ENCODE data around the gene NUTM2F. TPM values are rescaled to one million over a fixed set of nuclear protein-coding genes. Genes with fewer than 3 reads are reported as not detected.

Gene NUTM2F
- total RNA-seq, 1 experiment from 2014 or later = 0.15 TPM

DNA sequence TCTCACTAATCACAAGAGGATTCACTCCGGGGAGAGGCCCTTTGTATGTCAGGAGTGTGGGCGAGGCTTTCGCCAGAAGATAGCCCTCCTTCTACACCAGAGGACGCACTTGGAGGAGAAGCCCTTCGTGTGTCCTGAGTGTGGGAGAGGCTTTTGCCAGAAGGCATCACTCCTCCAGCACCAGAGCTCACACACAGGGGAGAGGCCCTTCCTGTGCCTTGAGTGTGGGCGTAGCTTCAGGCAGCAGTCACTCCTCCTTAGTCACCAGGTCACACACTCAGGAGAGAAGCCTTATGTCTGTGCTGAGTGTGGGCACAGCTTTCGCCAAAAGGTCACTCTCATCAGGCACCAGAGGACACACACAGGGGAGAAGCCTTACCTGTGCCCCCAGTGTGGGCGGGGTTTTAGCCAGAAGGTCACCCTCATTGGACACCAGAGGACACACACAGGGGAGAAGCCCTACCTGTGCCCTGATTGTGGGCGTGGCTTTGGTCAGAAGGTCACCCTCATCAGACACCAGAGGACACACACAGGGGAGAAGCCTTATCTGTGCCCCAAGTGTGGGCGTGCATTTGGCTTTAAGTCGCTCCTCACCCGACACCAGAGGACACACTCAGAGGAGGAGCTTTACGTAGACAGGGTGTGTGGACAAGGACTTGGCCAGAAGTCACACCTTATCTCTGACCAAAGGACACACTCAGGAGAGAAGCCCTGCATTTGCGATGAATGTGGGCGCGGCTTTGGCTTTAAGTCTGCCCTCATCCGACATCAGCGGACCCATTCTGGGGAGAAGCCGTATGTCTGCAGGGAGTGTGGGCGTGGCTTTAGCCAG, 27.8 kb downstream of the NUTM2F start:
- Mint-ChIP-seq H3K36me3 (peaks cover 12% of the 10 kb centered on the region), H3K4me1 (0 out of 2 replicates have a peak, but pooled peaks cover 3% of the 10 kb centered on the region), H3K27ac (no peak overlapping the region), H3K4me3 (no peak overlapping the region), H3K9me3 (no peaks in the 10 kb centered on the region; the same call in 1 of the 2 replicates), H3K27me3 (ENCODE audit: low read depth) (no peaks in the 10 kb centered on the region)
- POLR2A ChIA-PET = no interaction called here
- DNase-seq (ENCODE audit: low spot score) (no peak), ATAC-seq (peak; percentile 36; the same call in 1 of the 2 replicates)
- CTCF ChIA-PET = no interaction called here
- TF ChIP-seq HMGA2 (CRISPR knock-in tag; IDR thresholded peaks at IDR 0.05) = no peak
- TF ChIP-seq ATF1 (CRISPR knock-in tag; IDR thresholded peaks at IDR 0.05) = no peak
- TF ChIP-seq FOXK1 (CRISPR knock-in tag; IDR thresholded peaks at IDR 0.05) = no peak
- TF ChIP-seq, protein P1, sequence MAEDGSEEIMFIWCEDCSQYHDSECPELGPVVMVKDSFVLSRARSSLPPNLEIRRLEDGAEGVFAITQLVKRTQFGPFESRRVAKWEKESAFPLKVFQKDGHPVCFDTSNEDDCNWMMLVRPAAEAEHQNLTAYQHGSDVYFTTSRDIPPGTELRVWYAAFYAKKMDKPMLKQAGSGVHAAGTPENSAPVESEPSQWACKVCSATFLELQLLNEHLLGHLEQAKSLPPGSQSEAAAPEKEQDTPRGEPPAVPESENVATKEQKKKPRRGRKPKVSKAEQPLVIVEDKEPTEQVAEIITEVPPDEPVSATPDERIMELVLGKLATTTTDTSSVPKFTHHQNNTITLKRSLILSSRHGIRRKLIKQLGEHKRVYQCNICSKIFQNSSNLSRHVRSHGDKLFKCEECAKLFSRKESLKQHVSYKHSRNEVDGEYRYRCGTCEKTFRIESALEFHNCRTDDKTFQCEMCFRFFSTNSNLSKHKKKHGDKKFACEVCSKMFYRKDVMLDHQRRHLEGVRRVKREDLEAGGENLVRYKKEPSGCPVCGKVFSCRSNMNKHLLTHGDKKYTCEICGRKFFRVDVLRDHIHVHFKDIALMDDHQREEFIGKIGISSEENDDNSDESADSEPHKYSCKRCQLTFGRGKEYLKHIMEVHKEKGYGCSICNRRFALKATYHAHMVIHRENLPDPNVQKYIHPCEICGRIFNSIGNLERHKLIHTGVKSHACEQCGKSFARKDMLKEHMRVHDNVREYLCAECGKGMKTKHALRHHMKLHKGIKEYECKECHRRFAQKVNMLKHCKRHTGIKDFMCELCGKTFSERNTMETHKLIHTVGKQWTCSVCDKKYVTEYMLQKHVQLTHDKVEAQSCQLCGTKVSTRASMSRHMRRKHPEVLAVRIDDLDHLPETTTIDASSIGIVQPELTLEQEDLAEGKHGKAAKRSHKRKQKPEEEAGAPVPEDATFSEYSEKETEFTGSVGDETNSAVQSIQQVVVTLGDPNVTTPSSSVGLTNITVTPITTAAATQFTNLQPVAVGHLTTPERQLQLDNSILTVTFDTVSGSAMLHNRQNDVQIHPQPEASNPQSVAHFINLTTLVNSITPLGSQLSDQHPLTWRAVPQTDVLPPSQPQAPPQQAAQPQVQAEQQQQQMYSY (CRISPR knock-in tag; IDR thresholded peaks at IDR 0.05) = no peak
- no peak for TF ChIP-seq NFE2L1 (CRISPR knock-in tag; IDR thresholded peaks at IDR 0.05)
- TF ChIP-seq, protein P2, sequence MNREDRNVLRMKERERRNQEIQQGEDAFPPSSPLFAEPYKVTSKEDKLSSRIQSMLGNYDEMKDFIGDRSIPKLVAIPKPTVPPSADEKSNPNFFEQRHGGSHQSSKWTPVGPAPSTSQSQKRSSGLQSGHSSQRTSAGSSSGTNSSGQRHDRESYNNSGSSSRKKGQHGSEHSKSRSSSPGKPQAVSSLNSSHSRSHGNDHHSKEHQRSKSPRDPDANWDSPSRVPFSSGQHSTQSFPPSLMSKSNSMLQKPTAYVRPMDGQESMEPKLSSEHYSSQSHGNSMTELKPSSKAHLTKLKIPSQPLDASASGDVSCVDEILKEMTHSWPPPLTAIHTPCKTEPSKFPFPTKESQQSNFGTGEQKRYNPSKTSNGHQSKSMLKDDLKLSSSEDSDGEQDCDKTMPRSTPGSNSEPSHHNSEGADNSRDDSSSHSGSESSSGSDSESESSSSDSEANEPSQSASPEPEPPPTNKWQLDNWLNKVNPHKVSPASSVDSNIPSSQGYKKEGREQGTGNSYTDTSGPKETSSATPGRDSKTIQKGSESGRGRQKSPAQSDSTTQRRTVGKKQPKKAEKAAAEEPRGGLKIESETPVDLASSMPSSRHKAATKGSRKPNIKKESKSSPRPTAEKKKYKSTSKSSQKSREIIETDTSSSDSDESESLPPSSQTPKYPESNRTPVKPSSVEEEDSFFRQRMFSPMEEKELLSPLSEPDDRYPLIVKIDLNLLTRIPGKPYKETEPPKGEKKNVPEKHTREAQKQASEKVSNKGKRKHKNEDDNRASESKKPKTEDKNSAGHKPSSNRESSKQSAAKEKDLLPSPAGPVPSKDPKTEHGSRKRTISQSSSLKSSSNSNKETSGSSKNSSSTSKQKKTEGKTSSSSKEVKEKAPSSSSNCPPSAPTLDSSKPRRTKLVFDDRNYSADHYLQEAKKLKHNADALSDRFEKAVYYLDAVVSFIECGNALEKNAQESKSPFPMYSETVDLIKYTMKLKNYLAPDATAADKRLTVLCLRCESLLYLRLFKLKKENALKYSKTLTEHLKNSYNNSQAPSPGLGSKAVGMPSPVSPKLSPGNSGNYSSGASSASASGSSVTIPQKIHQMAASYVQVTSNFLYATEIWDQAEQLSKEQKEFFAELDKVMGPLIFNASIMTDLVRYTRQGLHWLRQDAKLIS (CRISPR knock-in tag; IDR thresholded peaks at IDR 0.05; ENCODE audit: borderline replicate concordance) = no peak
- no peak for TF ChIP-seq ZNF138 (CRISPR knock-in tag; conservative IDR thresholded peaks at IDR 0.05)
- TF ChIP-seq, protein P3, sequence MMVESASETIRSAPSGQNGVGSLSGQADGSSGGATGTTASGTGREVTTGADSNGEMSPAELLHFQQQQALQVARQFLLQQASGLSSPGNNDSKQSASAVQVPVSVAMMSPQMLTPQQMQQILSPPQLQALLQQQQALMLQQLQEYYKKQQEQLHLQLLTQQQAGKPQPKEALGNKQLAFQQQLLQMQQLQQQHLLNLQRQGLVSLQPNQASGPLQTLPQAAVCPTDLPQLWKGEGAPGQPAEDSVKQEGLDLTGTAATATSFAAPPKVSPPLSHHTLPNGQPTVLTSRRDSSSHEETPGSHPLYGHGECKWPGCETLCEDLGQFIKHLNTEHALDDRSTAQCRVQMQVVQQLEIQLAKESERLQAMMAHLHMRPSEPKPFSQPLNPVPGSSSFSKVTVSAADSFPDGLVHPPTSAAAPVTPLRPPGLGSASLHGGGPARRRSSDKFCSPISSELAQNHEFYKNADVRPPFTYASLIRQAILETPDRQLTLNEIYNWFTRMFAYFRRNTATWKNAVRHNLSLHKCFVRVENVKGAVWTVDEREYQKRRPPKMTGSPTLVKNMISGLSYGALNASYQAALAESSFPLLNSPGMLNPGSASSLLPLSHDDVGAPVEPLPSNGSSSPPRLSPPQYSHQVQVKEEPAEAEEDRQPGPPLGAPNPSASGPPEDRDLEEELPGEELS (CRISPR knock-in tag; IDR thresholded peaks at IDR 0.05) = no peak
- TF ChIP-seq, protein P4, sequence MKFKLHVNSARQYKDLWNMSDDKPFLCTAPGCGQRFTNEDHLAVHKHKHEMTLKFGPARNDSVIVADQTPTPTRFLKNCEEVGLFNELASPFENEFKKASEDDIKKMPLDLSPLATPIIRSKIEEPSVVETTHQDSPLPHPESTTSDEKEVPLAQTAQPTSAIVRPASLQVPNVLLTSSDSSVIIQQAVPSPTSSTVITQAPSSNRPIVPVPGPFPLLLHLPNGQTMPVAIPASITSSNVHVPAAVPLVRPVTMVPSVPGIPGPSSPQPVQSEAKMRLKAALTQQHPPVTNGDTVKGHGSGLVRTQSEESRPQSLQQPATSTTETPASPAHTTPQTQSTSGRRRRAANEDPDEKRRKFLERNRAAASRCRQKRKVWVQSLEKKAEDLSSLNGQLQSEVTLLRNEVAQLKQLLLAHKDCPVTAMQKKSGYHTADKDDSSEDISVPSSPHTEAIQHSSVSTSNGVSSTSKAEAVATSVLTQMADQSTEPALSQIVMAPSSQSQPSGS (CRISPR knock-in tag; IDR thresholded peaks at IDR 0.05; ENCODE audit: borderline replicate concordance, low read depth) = no peak
- TF ChIP-seq, protein P5, sequence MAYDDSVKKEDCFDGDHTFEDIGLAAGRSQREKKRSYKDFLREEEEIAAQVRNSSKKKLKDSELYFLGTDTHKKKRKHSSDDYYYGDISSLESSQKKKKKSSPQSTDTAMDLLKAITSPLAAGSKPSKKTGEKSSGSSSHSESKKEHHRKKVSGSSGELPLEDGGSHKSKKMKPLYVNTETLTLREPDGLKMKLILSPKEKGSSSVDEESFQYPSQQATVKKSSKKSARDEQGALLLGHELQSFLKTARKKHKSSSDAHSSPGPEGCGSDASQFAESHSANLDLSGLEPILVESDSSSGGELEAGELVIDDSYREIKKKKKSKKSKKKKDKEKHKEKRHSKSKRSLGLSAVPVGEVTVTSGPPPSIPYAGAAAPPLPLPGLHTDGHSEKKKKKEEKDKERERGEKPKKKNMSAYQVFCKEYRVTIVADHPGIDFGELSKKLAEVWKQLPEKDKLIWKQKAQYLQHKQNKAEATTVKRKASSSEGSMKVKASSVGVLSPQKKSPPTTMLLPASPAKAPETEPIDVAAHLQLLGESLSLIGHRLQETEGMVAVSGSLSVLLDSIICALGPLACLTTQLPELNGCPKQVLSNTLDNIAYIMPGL (CRISPR knock-in tag; IDR thresholded peaks at IDR 0.05) = no peak
- TF ChIP-seq, protein P6, sequence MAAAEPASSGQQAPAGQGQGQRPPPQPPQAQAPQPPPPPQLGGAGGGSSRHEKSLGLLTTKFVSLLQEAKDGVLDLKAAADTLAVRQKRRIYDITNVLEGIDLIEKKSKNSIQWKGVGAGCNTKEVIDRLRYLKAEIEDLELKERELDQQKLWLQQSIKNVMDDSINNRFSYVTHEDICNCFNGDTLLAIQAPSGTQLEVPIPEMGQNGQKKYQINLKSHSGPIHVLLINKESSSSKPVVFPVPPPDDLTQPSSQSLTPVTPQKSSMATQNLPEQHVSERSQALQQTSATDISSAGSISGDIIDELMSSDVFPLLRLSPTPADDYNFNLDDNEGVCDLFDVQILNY (CRISPR knock-in tag; IDR thresholded peaks at IDR 0.05) = no peak
- TF ChIP-seq GTF2I (CRISPR knock-in tag; conservative IDR thresholded peaks at IDR 0.05) = no peak
- TF ChIP-seq, protein P7, sequence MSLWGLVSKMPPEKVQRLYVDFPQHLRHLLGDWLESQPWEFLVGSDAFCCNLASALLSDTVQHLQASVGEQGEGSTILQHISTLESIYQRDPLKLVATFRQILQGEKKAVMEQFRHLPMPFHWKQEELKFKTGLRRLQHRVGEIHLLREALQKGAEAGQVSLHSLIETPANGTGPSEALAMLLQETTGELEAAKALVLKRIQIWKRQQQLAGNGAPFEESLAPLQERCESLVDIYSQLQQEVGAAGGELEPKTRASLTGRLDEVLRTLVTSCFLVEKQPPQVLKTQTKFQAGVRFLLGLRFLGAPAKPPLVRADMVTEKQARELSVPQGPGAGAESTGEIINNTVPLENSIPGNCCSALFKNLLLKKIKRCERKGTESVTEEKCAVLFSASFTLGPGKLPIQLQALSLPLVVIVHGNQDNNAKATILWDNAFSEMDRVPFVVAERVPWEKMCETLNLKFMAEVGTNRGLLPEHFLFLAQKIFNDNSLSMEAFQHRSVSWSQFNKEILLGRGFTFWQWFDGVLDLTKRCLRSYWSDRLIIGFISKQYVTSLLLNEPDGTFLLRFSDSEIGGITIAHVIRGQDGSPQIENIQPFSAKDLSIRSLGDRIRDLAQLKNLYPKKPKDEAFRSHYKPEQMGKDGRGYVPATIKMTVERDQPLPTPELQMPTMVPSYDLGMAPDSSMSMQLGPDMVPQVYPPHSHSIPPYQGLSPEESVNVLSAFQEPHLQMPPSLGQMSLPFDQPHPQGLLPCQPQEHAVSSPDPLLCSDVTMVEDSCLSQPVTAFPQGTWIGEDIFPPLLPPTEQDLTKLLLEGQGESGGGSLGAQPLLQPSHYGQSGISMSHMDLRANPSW (CRISPR knock-in tag; conservative IDR thresholded peaks at IDR 0.05; ENCODE audit: low read depth) = no peak
- TF ChIP-seq, protein P8, sequence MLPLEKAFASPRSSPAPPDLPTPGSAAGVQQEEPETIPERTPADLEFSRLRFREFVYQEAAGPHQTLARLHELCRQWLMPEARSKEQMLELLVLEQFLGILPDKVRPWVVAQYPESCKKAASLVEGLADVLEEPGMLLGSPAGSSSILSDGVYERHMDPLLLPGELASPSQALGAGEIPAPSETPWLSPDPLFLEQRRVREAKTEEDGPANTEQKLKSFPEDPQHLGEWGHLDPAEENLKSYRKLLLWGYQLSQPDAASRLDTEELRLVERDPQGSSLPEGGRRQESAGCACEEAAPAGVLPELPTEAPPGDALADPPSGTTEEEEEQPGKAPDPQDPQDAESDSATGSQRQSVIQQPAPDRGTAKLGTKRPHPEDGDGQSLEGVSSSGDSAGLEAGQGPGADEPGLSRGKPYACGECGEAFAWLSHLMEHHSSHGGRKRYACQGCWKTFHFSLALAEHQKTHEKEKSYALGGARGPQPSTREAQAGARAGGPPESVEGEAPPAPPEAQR (CRISPR knock-in tag; IDR thresholded peaks at IDR 0.05) = no peak
